ENCODE data around the gene DCTN3. TPM values are rescaled to one million over a fixed set of nuclear protein-coding genes. Genes with fewer than 3 reads are reported as not detected.
A peak's percentile ranks its signal among the peaks of the same experiment; 100 is the strongest.

The DCTN3 gene
- polyA plus RNA-seq, 1 donor: 67.2 TPM

DNA sequence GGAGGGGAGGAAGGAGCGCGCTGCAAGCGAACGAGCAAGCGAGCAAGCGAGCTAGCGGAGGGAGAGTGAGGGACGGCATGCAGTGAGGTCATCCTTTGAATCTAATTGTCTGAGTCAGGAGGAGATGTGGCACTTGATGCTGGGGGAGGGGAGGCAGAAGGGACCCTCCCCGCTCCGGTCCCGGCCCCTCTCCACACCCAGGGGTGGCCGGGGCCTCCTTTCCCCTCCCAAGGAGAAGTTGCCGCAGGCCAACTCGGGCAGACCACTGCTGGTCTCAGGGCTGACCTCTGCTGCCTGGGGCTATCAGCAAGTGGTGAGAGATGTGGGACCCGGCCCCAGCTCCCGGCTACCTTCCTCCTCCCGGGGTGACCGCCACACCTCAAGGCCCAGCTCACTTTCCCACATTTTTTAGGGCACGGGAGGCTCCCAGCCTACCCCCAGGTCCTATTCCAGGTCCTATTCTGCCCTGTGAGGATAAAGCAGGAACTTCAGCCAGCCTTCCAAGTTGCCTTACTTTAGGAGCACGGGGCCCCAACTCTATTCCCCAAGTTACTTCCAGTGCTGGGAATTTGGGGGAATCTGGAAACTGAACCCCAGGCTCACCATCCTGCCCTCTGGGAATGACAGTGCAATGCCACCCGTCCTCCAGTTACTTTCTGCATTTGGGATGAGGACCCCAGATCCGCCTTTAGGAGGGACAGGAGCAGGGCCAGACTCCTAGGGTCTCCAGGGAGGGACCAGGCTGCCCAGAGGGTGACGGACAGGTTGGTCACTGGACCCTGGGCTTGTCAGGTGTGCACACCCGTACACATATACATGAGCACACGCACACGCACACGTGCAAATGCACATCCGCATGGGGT is 41.8 kb downstream of the DCTN3 start:
- Histone ChIP-seq H3K4me3 (ENCODE audit: low read length) (no peak overlapping the region), H3K4me1 (ENCODE audit: control insufficient read depth, insufficient read depth, low read length) (peaks cover 7% of the 10 kb centered on the region), H3K9me3 (ENCODE audit: control insufficient read depth, low read depth, low read length) (peaks cover 2% of the 10 kb centered on the region), H3K27me3 (ENCODE audit: control insufficient read depth, insufficient read depth, low read length) (peaks cover 88% of the 10 kb centered on the region), H3K27ac (ENCODE audit: low read length) (peak overlapping the region; percentile 72), H3K36me3 (ENCODE audit: control insufficient read depth, insufficient read depth, low read length) (no peaks in the 10 kb centered on the region)
- peak in 1 of 2 donors; percentile 42 for DNase-seq
- no CpG with 5 or more reads among the region's 28 CpGs for WGBS (ENCODE audit: insufficient coverage, low lambda C conversion rate)

- no peaks in the 10 kb centered on the region for H3K36me3 ChIP-seq (ENCODE audit: control insufficient read depth, insufficient read depth, low read length)
- H3K9me3 ChIP-seq (ENCODE audit: control insufficient read depth, low read depth, low read length): peaks cover 2% of the 10 kb centered on the region
- H3K4me1 ChIP-seq (ENCODE audit: control insufficient read depth, insufficient read depth, low read length): peaks cover 7% of the 10 kb centered on the region
- no CpG with 5 or more reads among the region's 62 CpGs for WGBS (ENCODE audit: insufficient coverage, low lambda C conversion rate)
- DNase-seq: peak in 1 of 2 donors; percentile 60
- peak overlapping the region; percentile 49 for H3K27ac ChIP-seq (ENCODE audit: low read length)
- H3K4me3 ChIP-seq (ENCODE audit: low read length): no peak overlapping the region
- H3K27me3 ChIP-seq (ENCODE audit: control insufficient read depth, insufficient read depth, low read length): peaks cover 85% of the 10 kb centered on the region
These were observed 42.7 kb downstream of the DCTN3 start for GRCh38 chr9:34577400-34578240.

GRCh38 chr9:34576597-34577399 is 43.5 kb downstream of the DCTN3 start:
- Histone ChIP-seq H3K36me3 (ENCODE audit: control insufficient read depth, insufficient read depth, low read length) (no peaks in the 10 kb centered on the region), H3K4me1 (ENCODE audit: control insufficient read depth, insufficient read depth, low read length) (peaks cover 14% of the 10 kb centered on the region), H3K9me3 (ENCODE audit: control insufficient read depth, low read depth, low read length) (peaks cover 2% of the 10 kb centered on the region), H3K27ac (ENCODE audit: low read length) (peak overlapping the region; percentile 49), H3K4me3 (ENCODE audit: low read length) (no peak overlapping the region), H3K27me3 (ENCODE audit: control insufficient read depth, insufficient read depth, low read length) (peaks cover 78% of the 10 kb centered on the region)
- no peak for DNase-seq
- 26% methylated on average over 3 of the region's 14 CpGs for WGBS (ENCODE audit: insufficient coverage, low lambda C conversion rate)

DNA sequence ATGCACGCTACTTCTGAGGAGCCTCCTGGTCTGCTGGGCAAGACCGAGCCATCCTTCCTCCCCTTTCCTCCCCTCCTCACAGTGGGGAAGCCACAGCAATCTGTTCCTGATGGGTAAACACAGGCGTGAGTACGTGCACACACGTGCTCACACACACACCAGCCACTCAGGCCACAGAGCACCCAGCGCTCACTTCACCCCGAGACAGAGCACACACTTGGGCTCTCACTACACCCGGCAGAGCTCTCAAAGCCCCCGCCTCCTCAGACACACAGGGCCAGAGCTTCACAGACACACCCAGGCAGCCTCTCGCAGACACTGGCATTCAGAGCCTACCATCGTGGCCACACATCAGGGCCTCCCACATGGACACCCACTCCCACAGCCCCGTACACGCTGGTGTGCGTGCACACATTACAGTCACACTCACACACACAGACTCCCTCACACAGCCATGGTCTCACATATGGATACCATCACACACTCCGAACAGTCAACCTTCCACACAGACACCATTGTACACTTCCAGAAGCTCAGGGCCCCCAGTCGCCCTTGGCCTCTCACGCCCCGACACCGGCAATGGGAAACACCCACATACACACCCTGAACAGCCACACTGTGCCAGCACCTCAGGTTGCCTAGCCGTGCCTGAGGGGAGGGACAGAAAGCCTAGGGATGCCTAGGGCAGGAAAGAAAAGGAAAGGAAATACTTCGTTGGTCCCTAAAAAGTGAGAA is 44.3 kb downstream of the DCTN3 start:
- DNase-seq: no peak
- H3K4me1 ChIP-seq (ENCODE audit: control insufficient read depth, insufficient read depth, low read length): peaks cover 15% of the 10 kb centered on the region
- H3K4me3 ChIP-seq (ENCODE audit: low read length): no peak overlapping the region
- no peaks in the 10 kb centered on the region for H3K36me3 ChIP-seq (ENCODE audit: control insufficient read depth, insufficient read depth, low read length)
- no CpG with 5 or more reads among the region's 21 CpGs for WGBS (ENCODE audit: insufficient coverage, low lambda C conversion rate)
- H3K27ac ChIP-seq (ENCODE audit: low read length): peak overlapping the region; percentile 30
- H3K9me3 ChIP-seq (ENCODE audit: control insufficient read depth, low read depth, low read length): peaks cover 2% of the 10 kb centered on the region
- peaks cover 71% of the 10 kb centered on the region for H3K27me3 ChIP-seq (ENCODE audit: control insufficient read depth, insufficient read depth, low read length)

DNA sequence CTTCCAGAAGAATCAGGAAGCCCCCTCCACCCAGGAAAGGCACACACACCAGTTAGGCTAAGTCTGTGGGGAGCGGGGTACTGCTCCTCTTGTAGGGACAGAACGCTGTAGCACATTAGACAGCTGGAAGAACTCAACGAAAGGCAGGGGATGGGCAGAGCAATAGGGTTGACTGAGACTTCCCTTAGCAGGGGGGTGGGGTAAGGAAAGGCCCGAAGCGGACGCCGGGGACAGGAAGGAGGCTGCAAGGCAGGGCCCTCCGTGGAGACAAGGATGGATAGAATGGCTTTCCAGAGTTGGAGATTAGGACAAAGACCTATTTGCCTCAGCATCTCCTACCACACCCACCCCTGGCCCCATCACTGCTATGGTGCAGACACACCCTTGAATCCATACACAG is 45.1 kb downstream of the DCTN3 start:
- DNase-seq: no peak
- H3K4me1 ChIP-seq (ENCODE audit: control insufficient read depth, insufficient read depth, low read length): peaks cover 15% of the 10 kb centered on the region
- no CpG with 5 or more reads among the region's 8 CpGs for WGBS (ENCODE audit: insufficient coverage, low lambda C conversion rate)
- peaks cover 2% of the 10 kb centered on the region for H3K9me3 ChIP-seq (ENCODE audit: control insufficient read depth, low read depth, low read length)
- H3K27ac ChIP-seq (ENCODE audit: low read length): no peak overlapping the region
- peaks cover 68% of the 10 kb centered on the region for H3K27me3 ChIP-seq (ENCODE audit: control insufficient read depth, insufficient read depth, low read length)
- no peak overlapping the region for H3K4me3 ChIP-seq (ENCODE audit: low read length)
- no peaks in the 10 kb centered on the region for H3K36me3 ChIP-seq (ENCODE audit: control insufficient read depth, insufficient read depth, low read length)

DNA sequence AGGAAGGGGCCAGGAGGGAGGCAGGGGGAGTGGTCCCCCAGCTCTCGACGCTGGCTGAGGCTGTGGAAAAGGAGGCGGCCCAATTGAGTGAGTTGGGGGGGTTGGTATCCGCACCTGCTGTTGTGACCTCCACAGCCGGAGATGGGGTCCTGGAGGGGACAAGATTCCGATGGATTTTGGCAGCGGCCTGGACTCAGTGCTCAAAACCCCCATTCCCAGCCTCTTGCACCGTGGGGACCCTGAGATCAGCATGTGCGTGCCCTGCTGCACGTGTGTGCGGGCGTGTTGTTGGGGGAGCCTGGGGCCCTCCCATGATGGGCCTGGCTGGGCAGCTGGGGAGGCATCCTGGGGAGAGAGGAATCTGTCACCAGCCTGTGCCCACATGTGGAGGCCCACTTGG is 45.7 kb downstream of the DCTN3 start:
- no peak overlapping the region for H3K4me3 ChIP-seq (ENCODE audit: low read length)
- DNase-seq: no peak
- peaks cover 66% of the 10 kb centered on the region for H3K27me3 ChIP-seq (ENCODE audit: control insufficient read depth, insufficient read depth, low read length)
- peaks cover 19% of the 10 kb centered on the region for H3K4me1 ChIP-seq (ENCODE audit: control insufficient read depth, insufficient read depth, low read length)
- no peaks in the 10 kb centered on the region for H3K36me3 ChIP-seq (ENCODE audit: control insufficient read depth, insufficient read depth, low read length)
- peaks cover 2% of the 10 kb centered on the region for H3K9me3 ChIP-seq (ENCODE audit: control insufficient read depth, low read depth, low read length)
- WGBS (ENCODE audit: insufficient coverage, low lambda C conversion rate): no CpG with 5 or more reads among the region's 12 CpGs
- no peak overlapping the region for H3K27ac ChIP-seq (ENCODE audit: low read length)

GRCh38 chr9:34573599-34574325 is 46.5 kb downstream of the DCTN3 start:
- peaks cover 19% of the 10 kb centered on the region for H3K4me1 ChIP-seq (ENCODE audit: control insufficient read depth, insufficient read depth, low read length)
- DNase-seq: no peak
- no peak overlapping the region for H3K27ac ChIP-seq (ENCODE audit: low read length)
- no peaks in the 10 kb centered on the region for H3K36me3 ChIP-seq (ENCODE audit: control insufficient read depth, insufficient read depth, low read length)
- no CpG with 5 or more reads among the region's 17 CpGs for WGBS (ENCODE audit: insufficient coverage, low lambda C conversion rate)
- H3K9me3 ChIP-seq (ENCODE audit: control insufficient read depth, low read depth, low read length): peaks cover 2% of the 10 kb centered on the region
- peaks cover 65% of the 10 kb centered on the region for H3K27me3 ChIP-seq (ENCODE audit: control insufficient read depth, insufficient read depth, low read length)
- H3K4me3 ChIP-seq (ENCODE audit: low read length): no peak overlapping the region

DNA sequence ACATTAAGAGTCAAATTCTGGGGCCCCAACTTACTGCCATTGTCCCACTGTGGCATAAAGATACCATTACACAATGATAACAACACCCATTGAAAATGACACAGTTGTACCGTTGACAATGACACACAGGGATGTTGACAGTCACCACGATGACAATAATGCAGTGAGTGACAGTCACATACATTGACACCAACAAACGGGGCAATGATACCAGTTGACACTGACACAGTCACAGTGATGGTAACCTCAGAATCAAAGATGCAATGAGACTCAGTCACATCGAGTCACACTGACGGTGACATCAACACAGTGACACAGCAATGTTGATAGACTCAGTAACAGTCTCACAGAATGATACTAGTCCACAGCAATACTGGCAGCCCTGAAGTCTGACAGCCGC is 47.7 kb downstream of the DCTN3 start:
- H3K36me3 ChIP-seq (ENCODE audit: control insufficient read depth, insufficient read depth, low read length): no peaks in the 10 kb centered on the region
- H3K27ac ChIP-seq (ENCODE audit: low read length): no peak overlapping the region
- H3K4me1 ChIP-seq (ENCODE audit: control insufficient read depth, insufficient read depth, low read length): peaks cover 19% of the 10 kb centered on the region
- H3K9me3 ChIP-seq (ENCODE audit: control insufficient read depth, low read depth, low read length): peaks cover 2% of the 10 kb centered on the region
- WGBS (ENCODE audit: insufficient coverage, low lambda C conversion rate): no CpG with 5 or more reads among the region's 6 CpGs
- no peak for DNase-seq
- no peak overlapping the region for H3K4me3 ChIP-seq (ENCODE audit: low read length)
- peaks cover 68% of the 10 kb centered on the region for H3K27me3 ChIP-seq (ENCODE audit: control insufficient read depth, insufficient read depth, low read length)

- H3K4me3 ChIP-seq (ENCODE audit: low read length): no peak overlapping the region
- no peak for DNase-seq
- H3K27ac ChIP-seq (ENCODE audit: low read length): no peak overlapping the region
- H3K9me3 ChIP-seq (ENCODE audit: control insufficient read depth, low read depth, low read length): peaks cover 2% of the 10 kb centered on the region
- H3K4me1 ChIP-seq (ENCODE audit: control insufficient read depth, insufficient read depth, low read length): peaks cover 16% of the 10 kb centered on the region
- no peaks in the 10 kb centered on the region for H3K36me3 ChIP-seq (ENCODE audit: control insufficient read depth, insufficient read depth, low read length)
- peaks cover 68% of the 10 kb centered on the region for H3K27me3 ChIP-seq (ENCODE audit: control insufficient read depth, insufficient read depth, low read length)
These were observed 48.2 kb downstream of the DCTN3 start for GRCh38 chr9:34572092-34572491.
